Activated naive CD8-positive, alpha-beta T cell treated with anti-CD3 and anti-CD28 coated beads, Interleukin-2, amount 50 U/mL, for 16 hours (primary cell): ENCODE results near the gene FCN2.

ENCODE experiments used
- DNase-seq: peaks from one replicate; pipeline ENCODE4 v3.0.0-alpha.2; 2020; ENCODE audit warnings: low read depth, low spot score

The FCN2 gene

DNA sequence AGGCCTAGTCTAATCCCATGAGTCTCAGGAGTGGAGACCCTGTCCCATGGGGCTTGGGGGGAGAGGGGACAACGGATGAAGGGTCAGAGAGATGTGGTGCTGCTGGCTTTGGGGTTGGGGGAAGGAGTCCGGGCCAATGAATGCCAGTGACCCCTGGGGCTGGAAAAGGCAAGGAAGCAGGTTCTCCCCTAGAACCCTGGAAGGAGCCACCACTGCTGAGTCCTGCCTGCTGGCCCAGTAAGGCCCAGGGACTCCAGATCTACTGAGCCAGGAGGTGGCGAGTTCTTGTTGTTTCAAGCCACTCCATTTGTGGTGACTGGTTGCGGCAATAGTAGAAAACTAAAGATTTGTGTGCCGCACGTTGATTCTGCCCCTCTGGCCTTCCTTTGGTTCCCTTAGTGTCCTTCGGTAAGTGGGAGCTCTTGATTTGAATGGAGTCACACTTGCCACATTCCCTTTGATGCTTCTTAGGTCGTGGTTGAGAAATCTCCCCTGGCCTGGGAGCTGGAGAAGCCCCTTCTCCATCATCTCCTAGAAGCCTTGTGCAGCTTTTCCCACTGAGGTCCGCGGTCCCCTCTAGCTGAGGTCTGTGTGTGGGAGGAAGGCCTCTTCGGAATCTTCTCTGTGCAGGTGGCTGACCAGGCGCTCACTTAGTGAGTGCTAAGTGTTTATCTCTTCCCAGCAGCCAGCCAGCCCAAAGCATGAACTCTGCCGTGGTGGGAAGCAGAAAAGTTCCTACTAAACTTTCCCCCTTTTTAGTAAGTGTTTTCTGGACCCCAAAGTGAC, 28.1 kb downstream of the FCN2 start:
- no peak for DNase-seq

DNA sequence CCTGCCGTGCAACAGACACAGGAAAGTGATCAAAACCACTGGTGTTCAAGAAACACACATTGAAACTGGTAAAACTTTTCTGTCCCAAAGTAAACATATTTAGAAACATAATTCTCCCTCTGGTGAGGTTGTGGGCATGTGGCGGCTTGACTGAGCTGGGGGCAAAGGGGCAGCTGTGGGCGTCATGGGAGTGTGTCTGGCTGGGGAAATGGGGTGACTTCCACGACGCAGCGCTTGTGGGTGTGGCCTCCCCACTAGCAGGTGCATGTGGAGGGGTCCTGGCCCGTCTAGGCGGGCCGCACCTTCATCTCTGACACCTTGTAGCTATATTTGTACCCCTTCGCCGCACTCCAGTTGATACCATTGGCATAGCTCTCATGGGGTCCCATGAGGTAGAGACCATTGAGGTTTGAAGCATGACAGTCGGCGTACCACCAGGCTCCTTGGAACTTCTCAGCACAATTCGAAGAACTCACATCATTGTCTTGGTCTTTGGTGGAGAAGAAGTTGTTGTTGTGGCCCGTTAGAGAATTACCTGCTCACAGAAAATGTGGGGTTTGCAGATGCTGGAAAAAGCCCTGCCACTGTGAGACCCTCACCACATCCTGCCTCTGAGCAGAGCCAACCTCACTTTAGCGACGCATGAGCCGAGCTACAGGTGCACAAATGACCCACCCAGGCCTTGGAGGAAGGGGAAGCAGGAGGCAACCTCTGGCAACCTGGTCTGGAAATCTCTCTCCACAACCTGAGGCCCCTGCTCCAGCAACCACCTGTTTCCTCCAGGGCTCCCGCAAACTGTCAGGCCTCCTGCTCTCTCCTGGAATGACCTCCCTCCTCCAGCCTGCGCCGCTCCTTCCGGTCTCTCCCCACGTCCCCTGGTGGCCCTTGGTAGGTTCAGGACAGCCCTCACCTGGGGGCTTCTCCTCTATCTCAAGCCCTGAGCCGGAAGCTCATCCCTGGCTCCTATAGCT, 29.2 kb downstream of the FCN2 start:
- no peak for DNase-seq

DNA sequence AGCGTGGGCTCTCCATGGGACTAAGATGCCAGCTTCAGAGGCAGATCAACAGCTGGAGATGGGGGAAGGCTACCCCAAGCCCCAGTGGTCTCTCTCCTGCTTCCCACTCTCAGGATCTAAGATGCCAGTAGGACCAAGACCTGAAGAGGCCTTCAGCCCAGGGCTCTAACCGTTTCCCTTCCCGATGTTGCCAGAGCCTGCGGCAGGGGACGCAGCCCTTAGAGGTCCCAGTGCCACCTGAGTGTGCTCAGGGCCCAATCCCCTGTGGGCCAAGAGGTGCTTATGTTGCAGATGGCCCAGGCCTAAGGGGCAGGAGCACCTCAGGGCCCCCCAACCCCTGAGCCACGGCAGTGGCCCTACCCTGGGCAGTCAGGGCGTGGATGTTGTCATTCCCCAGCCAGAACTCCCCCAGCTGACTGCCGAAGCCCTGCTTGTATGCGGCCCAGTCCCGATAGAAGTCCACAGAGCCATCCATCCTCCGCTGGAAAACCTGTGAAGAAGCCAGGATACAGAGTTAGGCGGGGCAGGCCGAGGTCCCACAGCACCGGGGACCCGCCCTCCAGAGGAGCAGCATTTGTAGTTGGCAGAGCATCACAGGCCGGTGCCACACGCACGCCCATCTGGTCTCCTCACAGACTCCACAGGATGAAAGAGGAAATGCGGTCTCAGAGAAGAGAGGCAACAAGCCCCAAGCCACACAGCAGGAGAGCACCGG, 31.7 kb downstream of the FCN2 start:
- no peak for DNase-seq

DNA sequence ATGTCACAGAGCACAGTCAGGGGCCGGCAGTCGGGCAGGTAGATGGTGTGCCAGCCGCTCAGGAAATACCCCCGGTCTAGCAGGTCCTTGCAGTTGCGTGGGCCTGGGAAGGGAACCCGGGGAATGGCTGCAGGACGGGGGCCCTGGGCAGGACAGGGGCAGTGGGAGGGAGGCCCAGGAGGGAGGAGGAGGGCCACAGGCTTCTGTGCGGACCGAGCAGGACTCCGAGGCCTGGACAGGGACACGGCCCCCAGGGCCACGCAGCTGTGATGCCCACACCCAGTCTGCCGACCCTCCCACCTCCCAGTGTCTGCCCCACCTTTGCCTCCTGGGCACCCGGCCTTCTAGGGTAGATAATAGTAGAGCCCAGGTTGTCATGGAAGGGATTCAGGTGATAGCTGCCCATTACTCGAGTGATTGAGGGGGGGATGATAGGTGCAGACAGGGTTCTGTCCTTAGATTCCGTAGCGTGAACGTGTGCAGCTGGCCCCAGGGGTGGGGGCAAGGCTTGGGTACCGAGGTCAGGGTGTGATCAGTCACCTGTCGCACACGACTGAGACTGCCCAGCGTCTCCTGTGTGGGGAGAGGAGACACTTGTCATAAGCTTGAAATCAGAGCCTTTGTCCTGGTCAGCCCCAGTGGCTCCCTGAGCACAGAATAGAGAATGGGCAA, 32.6 kb downstream of the FCN2 start:
- DNase-seq = no peak

DNA sequence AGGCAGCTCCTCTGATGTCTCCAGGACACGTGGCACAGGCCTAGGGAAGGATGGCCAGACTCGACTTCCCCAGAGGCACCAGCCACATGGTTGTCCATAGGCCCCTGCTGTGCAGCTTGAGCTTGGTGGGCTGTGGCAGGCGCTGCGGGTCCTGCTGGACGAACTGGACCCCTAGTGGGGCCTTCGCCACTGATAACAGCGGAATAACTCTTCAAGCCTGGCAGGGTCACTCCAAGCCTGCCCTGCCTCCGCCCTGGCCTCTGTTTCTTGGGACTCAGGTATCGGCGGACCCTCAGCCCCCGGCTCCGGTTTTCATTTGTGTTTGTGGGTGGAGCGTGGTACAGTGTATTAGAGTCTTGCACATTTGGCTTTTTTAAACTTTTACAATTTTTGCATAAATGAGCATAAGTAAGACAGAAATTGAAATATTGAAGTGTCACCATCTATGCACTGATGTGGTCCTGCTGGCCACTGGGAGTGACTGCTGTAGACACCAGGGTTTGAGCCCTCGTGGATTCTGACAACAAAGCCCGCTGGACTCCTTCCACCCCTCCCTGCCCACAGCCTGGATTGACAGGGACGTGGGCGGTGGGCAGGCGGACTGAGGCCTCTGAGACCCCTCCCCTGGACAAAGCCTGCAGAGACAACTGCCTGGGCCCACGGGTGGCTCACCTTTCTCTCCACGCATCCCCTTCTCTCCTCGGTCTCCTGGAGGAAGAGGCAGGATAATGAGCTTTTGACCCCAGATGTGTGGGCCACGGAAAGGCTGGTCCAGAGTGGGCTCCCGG, 33.3 kb downstream of the FCN2 start:
- DNase-seq = no peak

DNA sequence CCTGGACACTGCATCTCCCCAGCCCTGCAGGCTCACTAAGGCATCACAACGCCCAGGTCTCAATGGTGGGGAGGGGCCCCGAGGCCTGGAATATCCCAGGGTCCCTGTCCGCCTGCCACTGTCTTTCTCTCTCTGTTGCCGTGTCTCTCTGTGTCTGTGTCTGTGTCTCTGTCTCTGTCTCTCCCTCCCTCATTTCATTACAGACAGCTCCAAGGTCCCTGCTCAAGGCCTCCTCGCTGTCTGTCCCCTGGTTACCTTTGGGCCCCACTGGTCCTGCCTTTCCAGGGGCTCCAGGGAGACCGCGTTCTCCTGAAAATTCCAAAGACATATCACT, 33.9 kb downstream of the FCN2 start:
- no peak for DNase-seq

DNA sequence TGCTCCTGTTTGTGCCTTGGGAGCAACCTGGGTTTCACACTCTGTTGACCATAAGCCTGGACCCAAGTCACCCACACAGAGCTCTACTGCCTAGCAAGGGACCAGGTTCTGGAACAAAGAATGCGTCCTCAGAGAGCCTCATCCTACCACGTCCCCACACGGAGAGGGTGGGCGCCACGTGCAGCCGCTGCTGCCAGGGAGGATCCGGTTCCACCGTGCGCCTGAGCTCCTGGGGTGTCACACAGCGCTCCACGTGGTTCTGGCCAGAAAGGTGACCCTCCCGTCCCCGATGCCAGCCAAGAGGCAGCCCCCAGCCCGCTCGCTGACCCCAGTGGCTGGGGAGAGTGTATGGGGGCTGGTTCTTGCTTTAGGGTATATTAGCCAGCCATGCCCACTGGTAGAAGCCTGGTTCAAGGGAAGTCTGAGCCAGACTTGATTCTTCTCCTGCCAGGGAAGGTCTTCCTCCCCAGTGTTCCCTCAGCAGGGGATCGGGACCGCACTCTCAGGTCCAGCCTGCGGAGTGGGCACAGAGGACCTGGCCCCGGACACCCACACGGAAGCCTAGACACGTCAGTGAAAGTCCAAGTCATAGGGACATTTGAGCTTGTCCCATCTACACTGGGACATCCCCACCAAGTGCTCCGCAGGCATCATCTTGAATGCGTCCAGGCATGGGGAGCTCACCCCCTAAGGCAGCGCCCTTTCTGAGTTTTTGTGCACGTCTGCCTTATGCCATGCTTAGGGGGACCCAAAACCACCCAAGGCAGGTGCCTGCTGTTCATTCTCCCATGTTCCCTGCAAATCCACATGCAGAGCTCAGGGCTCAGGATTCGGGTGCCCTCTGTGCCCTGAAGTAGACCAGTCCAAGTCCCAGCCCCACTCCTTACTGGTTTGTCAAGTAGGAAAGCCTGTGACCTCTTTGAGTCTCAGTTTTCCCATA, 34.7 kb downstream of the FCN2 start:
- no peak for DNase-seq

DNA sequence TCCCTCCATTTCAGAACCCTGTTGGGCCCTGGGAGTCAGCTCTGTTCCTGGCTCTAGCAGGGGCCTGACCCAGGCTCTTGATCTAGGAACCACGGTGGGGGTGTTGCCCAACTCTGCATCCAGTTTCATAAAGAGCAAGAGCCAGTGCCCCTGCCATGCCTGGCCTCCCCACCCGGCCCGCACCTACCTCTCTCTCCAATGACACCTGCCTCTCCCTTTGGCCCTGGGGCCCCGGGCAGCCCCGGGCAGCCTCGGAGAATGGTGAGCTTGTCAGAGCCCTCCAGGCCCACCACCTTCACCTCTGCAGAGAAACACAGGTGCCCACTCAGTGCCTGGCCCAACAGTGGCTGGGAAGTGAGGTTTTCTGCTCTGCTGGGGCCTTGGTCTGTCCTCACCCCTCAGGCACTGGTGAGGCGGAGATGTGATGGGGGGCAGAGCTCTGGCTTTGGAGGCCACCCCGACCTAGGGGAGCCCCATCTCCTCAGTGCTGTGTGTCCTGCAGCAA, 35.6 kb downstream of the FCN2 start:
- no peak for DNase-seq

DNA sequence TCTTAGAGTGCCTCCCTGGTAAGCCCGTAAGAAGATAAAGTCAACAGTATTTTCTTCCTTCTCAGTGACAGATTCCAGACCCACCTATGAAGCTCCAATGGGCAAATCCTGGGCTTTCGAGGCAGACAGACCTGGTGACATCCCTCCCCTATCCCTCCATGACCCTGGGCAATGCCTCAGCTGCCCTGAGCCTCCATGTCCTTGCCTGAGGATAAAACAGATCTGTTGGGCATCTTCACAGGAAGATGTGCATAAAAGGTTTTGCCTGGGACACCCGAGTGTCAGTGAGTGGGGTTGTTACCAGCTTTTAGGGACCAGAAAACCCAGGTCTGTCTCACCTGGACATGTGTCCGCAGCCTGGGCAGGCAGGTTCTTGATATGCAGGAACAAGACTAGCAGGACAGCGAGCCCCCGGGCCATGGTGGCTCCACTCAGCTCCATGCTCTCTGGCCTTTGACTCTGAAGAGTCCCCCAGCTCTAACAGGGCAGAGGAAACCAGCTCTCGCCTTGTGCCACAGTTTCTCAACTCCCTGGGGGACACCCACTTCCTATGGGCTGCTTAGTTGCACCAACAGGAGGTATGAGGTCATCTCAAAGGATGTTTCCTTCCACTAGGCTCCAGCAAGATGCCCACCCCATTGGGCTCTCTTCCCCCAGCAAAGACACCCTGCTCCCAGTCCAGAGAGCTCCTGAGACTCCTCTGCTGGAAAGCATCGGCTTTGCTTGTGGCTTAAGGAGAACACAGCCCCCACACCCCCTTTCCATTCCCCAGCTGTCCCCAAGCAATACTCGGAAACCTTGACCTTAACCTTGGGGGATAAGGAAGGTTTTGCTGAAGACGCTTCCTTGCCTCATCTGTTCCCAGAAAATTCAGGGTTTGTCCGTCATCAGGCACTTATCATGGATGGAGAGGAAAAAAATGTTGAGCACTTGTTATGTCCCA, 37.1 kb downstream of the FCN2 start, which contains the start of gene FCN1:
Gene FCN1, minus strand, starts transcription at position 482 of the 943 bp plus-strand sequence. Its CDS starts 41 bp downstream, at position 441.
- DNase-seq = no peak

DNA sequence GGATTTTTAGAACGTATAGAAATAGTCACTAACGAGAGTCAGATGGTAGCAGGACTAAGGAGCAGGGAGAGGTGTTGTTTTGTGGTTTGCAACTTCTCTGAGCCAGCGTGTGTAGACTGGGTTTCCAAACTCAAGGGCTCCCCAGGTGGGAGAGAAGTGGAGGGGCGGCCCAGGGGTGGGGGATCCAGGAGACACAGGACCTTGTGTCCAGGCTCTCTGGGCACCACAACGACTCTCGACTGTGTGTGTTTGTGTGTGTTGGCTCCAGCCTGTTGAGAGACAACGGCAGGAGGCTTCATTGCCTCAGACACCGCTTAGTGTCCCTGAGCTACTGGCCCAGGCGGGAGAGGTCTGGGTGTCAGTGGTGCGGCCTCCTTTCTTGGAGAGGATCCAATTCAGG, 38.0 kb downstream of the FCN2 start:
- DNase-seq = no peak

DNA sequence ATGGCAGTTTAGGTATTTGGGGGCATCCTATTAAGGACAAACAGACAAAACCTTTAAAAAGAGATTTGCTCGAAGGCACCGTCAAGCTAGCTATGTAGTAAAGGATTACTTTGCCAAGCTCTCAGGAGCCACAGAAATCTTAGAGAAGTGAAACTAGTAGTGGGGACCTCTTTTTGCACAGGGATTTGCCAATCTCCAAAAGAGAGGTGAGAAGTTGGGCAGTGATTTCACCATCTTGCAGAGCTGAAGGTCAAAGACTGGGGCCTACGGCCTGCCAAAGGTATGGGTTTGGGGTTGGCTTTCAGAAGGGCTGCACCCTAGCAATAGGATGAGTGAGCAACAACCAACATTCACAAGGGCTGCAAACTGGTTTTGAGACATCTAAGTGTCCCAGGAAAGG, 38.7 kb downstream of the FCN2 start:
- DNase-seq = no peak

DNA sequence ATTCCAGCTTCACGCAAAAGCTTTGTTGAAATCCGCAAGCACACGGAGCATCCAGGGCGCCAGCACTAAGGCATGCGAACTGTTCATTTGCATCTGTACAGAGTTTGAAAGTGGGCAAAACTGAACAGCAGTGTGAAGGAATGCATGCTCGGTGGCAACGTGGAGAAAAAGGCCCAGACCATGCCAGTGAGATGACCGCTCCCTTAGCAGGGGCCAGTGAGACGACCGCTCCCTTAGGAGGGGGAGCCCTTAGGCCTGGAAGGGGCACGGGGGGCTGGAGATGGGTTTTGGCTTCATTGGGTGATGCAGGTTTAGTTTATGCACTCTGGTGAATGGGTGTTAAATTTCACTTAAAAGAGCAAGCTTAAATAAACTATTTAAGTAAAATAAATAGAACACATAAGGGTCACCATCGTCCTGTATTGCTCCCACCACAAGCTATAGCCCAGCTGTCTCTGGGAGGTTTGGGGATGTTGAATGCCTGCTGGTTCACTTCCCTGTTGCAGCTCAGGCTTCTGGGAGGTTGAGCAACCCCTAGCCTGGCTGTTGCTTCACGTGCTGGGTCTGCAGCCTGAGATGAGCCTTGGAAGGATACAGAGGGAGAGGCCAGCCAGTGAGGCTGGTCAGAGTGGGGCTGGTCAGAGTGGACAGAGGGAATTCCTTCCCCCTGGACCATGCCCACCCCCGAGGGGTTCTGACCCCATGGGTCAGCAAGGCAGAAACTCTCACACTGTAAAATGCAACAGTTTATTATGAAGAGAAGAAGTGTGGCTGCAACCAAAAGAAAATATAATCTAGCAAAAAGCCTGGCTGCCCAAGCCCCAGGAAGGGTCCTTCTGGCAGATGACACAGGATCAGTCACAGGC, 41.7 kb downstream of the FCN2 start:
- no peak for DNase-seq

DNA sequence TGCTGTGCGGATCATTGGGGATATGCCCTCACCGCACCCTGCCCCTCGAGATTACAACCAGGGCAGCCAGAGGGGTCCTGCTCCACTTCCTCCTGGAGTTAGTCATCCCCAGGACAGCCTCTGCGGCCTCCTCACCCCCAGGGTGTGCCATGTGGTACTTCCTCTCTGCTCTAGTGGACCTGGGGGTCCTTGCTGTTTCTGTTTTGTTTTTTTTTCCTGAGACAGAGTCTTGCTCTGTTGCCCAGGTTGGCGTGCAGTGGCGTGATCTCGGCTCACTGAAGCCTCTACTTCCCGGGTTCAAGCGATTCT, 42.3 kb downstream of the FCN2 start:
- DNase-seq = no peak

DNA sequence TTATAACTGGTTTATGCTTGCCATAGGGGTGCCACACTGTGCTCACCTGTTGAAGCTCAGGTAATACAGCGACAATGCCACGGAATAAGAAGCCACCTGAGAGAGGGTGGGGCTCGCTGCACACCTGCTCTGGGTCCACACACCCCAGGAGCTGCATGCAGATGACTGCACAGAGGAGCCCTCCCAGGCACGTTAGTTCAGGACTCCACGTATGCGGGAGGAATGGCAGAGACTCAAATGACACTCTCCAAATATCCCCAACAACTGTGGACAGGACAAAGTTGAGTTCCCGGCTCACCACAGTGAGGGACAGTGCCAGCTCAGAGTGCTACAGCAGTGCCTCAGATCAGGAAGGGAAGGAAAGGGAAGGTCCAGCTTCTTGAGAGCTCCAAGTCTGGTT, 42.9 kb downstream of the FCN2 start:
- no peak for DNase-seq

DNA sequence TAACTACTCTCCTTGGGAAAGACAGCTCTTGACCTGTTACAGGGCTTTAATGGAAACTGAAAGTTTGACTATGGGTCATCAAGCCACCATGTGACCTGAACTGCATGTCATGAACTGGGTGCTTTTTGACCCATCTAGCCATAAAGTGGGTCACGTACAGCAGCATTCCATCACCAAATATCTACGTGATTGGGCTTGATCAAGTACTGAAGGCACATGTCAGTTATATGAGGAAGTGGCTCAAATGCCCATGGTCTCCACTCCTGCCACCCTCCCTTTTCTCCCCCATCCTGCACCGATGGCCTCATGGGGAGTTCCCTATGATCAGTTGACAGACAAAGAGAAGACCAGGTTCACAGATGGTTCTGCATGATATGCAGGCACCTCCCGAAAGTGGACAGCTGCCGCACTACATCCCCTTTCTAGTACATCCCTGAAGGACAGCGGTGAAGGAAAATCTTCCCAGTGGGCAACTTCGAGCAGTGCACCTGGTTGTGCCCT, 44.5 kb downstream of the FCN2 start:
- DNase-seq = no peak

DNA sequence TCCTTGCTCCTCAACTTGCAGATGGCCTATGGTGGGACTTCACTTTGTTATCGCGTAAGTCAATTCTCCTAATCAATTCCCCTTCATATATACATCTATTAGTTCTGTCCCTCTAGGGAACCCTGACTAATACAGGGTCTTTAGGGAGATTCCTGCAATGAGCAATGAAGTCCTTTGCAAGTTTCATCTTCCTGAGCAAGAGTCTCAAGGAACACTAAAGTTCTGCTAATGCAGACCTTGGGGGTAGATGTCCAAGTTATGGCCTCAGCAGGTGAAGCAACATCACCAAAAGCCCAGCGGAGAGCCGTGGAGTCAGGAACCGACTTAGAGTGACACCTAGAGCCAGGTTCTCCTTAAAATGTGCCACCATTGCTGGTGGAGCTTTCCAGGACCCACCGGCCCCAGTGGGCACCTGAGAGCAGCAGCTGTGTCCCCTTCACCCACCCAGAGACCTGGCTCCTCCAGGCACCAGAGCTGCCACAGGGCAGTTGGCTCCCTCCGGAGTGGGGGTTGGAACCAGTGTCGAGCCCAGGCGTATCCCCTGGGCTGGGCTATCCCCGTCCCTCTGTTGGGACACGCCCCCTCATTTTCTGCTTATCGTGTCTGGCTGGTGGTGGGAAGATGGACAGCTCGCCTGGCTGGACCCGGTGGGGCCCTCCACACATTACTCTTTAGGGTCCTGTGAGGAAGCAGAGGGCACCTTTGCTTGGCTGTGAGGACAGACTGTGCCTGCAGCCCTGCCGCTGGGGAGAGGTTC, 48.0 kb downstream of the FCN2 start:
- no peak for DNase-seq
